Spleen (tissue), 13 donors: Measurements from ENCODE around the gene SLC7A11. TPM values are rescaled to one million over a fixed set of nuclear protein-coding genes. Genes with fewer than 3 reads are reported as not detected.
A peak's percentile ranks its signal among the peaks of the same experiment; 100 is the strongest.

Experiments
- DNase-seq: peaks from one replicate; pipeline ENCODE4 v3.0.0-alpha.2; 2020
- H3K27ac ChIP-seq, 8 donors: fragments of 200-600 bp; sonication (generic) in 7 of 8; 1 replicate in 4 of 8; 2 replicates in 4 of 8; pipeline versions ENCODE4 v1.5.0 to v1.8.0; 2016 to 2021; ENCODE audit warnings: inconsistent platforms in 4 of 8, mild to moderate bottlenecking in 4 of 8, moderate library complexity in 1 of 8
- H3K27me3 ChIP-seq, 7 donors: fragments of 200-600 bp; sonication (generic) in 6 of 7; replicated peaks in 1 of 7; 1 replicate in 4 of 7; 2 replicates in 3 of 7; pipeline versions ENCODE4 v1.5.0 to v1.8.0; 2016 to 2021; ENCODE audit warnings: inconsistent platforms in 3 of 7, mild to moderate bottlenecking in 1 of 7
- H3K36me3 ChIP-seq, 6 donors: fragments of 200-600 bp; sonication (generic) in 5 of 6; 1 replicate in 4 of 6; 2 replicates in 2 of 6; pipeline versions ENCODE4 v1.5.0 to v1.8.0; 2016 to 2021; ENCODE audit warnings: inconsistent platforms in 2 of 6
- H3K4me1 ChIP-seq, 6 donors: fragments of 200-600 bp; sonication (generic) in 5 of 6; 1 replicate in 3 of 6; 2 replicates in 3 of 6; pipeline versions ENCODE4 v1.5.0 to v1.8.0; 2016 to 2021; ENCODE audit warnings: inconsistent platforms in 3 of 6
- H3K4me3 ChIP-seq, 8 donors: fragments of 200-600 bp; sonication (generic) in 7 of 8; 1 replicate in 4 of 8; 2 replicates in 4 of 8; pipeline versions ENCODE4 v1.5.0 to v1.8.0; 2016 to 2021; ENCODE audit warnings: inconsistent platforms in 4 of 8, mild to moderate bottlenecking in 4 of 8, moderate library complexity in 2 of 8
- H3K9me3 ChIP-seq, 8 donors: fragments of 200-600 bp; sonication (generic) in 7 of 8; 1 replicate in 4 of 8; 2 replicates in 4 of 8; pipeline versions ENCODE4 v1.5.0 to v1.8.0; 2016 to 2021; ENCODE audit warnings: inconsistent platforms in 4 of 8
- POLR2A ChIP-seq, 3 donors: fragments of 450-650 bp; IDR thresholded peaks; one replicate each; pipeline ENCODE4 v1.5.1; 2017; ENCODE audit warnings: antibody characterized with exemption in 3 of 3, mild to moderate bottlenecking in 1 of 3
- POLR2AphosphoS5 ChIP-seq, 3 donors: sonication (generic); formaldehyde crosslinking; IDR thresholded peaks; one replicate each; pipeline ENCODE4 v1.5.1; 2017; ENCODE audit warnings: antibody characterized with exemption in 3 of 3
- WGBS, 5 donors: extraction: QIAGEN DNeasy Blood & Tissue Kit in 3 of 5; methylation state at CpG; one replicate each; pipeline versions ENCODE4 v1.1.5 to v1.1.7; 2013 to 2018; 5-methylcytosine and 5-hydroxymethylcytosine counted together
- intact Hi-C: fragments of 100-400 bp; cut with DNase I; formaldehyde crosslinking; loops from one replicate; pipeline ENCODE4 v1.15.0; 2023; ENCODE audit warnings: low total_unique reads
- long read RNA-seq, 2 donors: transcript quantifications; one replicate each; lab custom pipeline, GENCODE V29; 2026
- polyA plus RNA-seq, 3 donors: library from polyadenylated mRNA; stranded (reverse); fragments of 200-250 nt; gene quantifications; one replicate each; pipeline ENCODE4 v1.2.1, GENCODE V29; 2013
- total RNA-seq, 7 donors: library from RNA; depleted of rRNA in 3 of 7; stranded (reverse); fragments of >200 nt in 3 of 7; fragmentation: NEBNext Ultra II Directional in 4 of 7; extraction: Animal tissue kit (Norgen Biotek cat#: 25700) in 4 of 7; gene quantifications; one replicate each; pipeline versions ENCODE4 v1.1.0 to v1.2.1, GENCODE V29; 2016 to 2021
- TF ChIP-seq, protein P1 (sequence below), 11 experiments: fragments of 200-600 bp in 7 of 11; fragments of 450-650 bp in 4 of 11; sonication (generic) in 4 of 11; IDR thresholded peaks in 8 of 11; conservative IDR thresholded peaks in 3 of 11; 1 replicate in 7 of 11; 2 replicates in 4 of 11; pipeline versions ENCODE4 v1.4.0 to v1.8.0; 2016 to 2021; ENCODE audit warnings: antibody characterized with exemption in 11 of 11, inconsistent platforms in 4 of 11, mild to moderate bottlenecking in 1 of 11
- donor health status: healthy with polysubstance abuse.
- donor health status: DM: no; HTN: no; CAD: no; lungs with moderate emphysema.
- donor health status: DM: no; HTN: no; CAD: no.
- donor health status: Bipolar disorder and iron deficiency.
- donor health status: healthy.
- donor health status: DM: no; HTN: no; CAD: no.
- donor health status: DM: yes; HTN: yes; CAD: no.

SLC7A11 gene
- total RNA-seq (1 to 10 TPM in 2 of 7 donors, under 1 TPM in 5; 0.33 to 2.1 (median 0.92) TPM), polyA plus RNA-seq (under 1 TPM; 0.13 to 0.39 (median 0.27) TPM)
- long read RNA-seq, donor 1: 0 reads
- long read RNA-seq, donor 2: 0 reads

- intact Hi-C loops: no loop called here
- Histone ChIP-seq H3K27ac (peak within 1 kb of the TSS in 7 of 8 donors; percentile 10 to 82 (median 53)), H3K4me3 (peak within 1 kb of the TSS in 6 of 8 donors; percentile 2 to 60 (median 14)), H3K9me3 (no peaks in the 10 kb centered on the region), H3K36me3 (no peaks in the 10 kb centered on the region), H3K4me1 (peaks cover 0 to 18% (median 11%) of the 10 kb centered on the region in 6 donors), H3K27me3 (no peaks in the 10 kb centered on the region)
- DNase-seq: no peak
- WGBS, 5 donors: 9 to 11% (median 10%) methylated on average over 12 of the region's 12 CpGs
- TF ChIP-seq POLR2A (IDR thresholded peaks at IDR 0.05) (no peak), POLR2AphosphoS5 (IDR thresholded peaks at IDR 0.05) (peak in 2 of 3 donors; percentile 9 to 72)
- TF ChIP-seq, protein P1, sequence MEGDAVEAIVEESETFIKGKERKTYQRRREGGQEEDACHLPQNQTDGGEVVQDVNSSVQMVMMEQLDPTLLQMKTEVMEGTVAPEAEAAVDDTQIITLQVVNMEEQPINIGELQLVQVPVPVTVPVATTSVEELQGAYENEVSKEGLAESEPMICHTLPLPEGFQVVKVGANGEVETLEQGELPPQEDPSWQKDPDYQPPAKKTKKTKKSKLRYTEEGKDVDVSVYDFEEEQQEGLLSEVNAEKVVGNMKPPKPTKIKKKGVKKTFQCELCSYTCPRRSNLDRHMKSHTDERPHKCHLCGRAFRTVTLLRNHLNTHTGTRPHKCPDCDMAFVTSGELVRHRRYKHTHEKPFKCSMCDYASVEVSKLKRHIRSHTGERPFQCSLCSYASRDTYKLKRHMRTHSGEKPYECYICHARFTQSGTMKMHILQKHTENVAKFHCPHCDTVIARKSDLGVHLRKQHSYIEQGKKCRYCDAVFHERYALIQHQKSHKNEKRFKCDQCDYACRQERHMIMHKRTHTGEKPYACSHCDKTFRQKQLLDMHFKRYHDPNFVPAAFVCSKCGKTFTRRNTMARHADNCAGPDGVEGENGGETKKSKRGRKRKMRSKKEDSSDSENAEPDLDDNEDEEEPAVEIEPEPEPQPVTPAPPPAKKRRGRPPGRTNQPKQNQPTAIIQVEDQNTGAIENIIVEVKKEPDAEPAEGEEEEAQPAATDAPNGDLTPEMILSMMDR (IDR thresholded peaks at IDR 0.05 in 8 of 11, conservative IDR thresholded peaks at IDR 0.05 in 3 of 11): peak in 4 of 11 experiments; percentile 25 to 51 (median 38)
Observed at GRCh38 chr4:138242076-138242833, at the start of gene SLC7A11. Gene SLC7A11 (minus strand): TSS chr4:138242349. CDS start chr4:138242069, 280 bp downstream.

DNA sequence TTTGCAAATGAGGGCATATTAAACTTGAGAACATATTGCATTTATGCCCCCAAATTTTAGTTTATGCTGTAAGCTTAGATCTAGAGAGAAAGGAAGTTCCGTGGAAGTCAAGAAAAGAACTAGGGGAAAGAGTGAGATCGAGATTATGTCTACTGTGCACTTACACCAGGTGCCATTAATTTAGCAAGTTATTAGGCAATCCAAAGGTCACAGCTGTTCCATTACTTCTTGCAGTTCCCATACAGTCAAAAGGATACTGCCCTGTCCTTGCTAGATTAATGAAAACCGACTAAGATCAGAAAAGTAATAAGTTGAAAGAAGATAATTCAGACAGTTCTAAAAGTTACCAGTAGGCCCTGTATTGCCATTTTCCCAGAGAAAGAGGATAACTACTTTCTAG lies 49.3 kb upstream of the SLC7A11 start:
- no peak for DNase-seq
- Histone ChIP-seq H3K4me1 (no peaks in the 10 kb centered on the region), H3K27ac (no peak overlapping the region), H3K4me3 (no peak overlapping the region), H3K9me3 (no peaks in the 10 kb centered on the region), H3K27me3 (no peaks in the 10 kb centered on the region), H3K36me3 (no peaks in the 10 kb centered on the region)
- intact Hi-C loops: no loop called here
- no peak for TF ChIP-seq POLR2AphosphoS5 (IDR thresholded peaks at IDR 0.05)
- no peak for TF ChIP-seq POLR2A (IDR thresholded peaks at IDR 0.05)
- TF ChIP-seq, protein P1 (IDR thresholded peaks at IDR 0.05 in 8 of 11, conservative IDR thresholded peaks at IDR 0.05 in 3 of 11): no peak
- WGBS, 5 donors: 74 to 89% (median 84%) methylated on average over 3 of the region's 3 CpGs

GRCh38 chr4:138290805-138291204 lies 48.7 kb upstream of the SLC7A11 start:
- Histone ChIP-seq H3K9me3 (no peaks in the 10 kb centered on the region), H3K4me1 (no peaks in the 10 kb centered on the region), H3K27ac (no peak overlapping the region), H3K27me3 (no peaks in the 10 kb centered on the region), H3K36me3 (no peaks in the 10 kb centered on the region), H3K4me3 (no peak overlapping the region)
- no peak for DNase-seq
- intact Hi-C loops: no loop called here
- WGBS, 5 donors: 74 to 97% (median 95%) methylated on average over 2 of the region's 2 CpGs
- TF ChIP-seq POLR2A (IDR thresholded peaks at IDR 0.05): no peak
- TF ChIP-seq, protein P1 (IDR thresholded peaks at IDR 0.05 in 8 of 11, conservative IDR thresholded peaks at IDR 0.05 in 3 of 11): no peak
- TF ChIP-seq POLR2AphosphoS5 (IDR thresholded peaks at IDR 0.05): no peak

GRCh38 chr4:138279286-138279685 lies 37.1 kb upstream of the SLC7A11 start:
- intact Hi-C loops: no loop called here
- no peaks in the 10 kb centered on the region for H3K36me3 ChIP-seq
- H3K4me3 ChIP-seq: no peak overlapping the region
- no peak for TF ChIP-seq POLR2AphosphoS5 (IDR thresholded peaks at IDR 0.05)
- no peak for TF ChIP-seq POLR2A (IDR thresholded peaks at IDR 0.05)
- TF ChIP-seq, protein P1 (IDR thresholded peaks at IDR 0.05 in 8 of 11, conservative IDR thresholded peaks at IDR 0.05 in 3 of 11): no peak
- H3K4me1 ChIP-seq: no peaks in the 10 kb centered on the region
- H3K9me3 ChIP-seq: peaks cover 0 to 4% (median 0%) of the 10 kb centered on the region in 8 donors
- 89 to 97% (median 91%) methylated on average over 3 of the region's 3 CpGs for WGBS, 5 donors
- no peak for DNase-seq
- no peak overlapping the region for H3K27ac ChIP-seq
- H3K27me3 ChIP-seq: no peaks in the 10 kb centered on the region
